ENCODE measurements around the gene GABBR1.

Gene GABBR1

DNA sequence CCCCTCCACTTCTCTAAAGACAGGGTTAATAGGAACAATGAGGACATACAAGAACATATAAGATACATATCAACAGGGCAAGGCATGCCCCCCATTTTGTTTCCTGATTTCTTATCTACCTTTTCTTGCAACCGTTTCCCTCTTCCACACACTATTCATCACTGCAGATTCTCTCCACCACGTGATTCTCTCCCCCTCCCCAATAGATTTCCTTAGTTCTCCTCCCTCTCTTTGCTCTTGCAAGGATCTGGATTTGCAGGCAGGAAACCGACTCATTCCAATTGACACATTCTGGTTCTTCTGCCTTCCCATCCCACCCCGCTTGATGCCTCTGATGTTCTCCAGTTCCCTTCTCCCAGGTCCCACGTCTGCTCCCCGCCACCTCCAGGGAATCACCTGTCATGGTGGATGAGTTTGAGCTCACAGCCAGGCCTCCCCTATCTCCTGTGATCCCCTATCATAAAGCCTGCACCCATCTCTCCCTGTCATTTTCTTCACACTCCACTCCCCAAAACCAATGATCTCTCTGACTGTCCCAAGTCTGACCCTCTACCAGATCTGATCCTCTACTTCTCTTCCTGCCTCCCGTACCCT, 7.5 kb downstream of the GABBR1 start:
- no peaks in the 10 kb centered on the region for H3K27me3 ChIP-seq (ENCODE audit: insufficient read depth, low read length)
- H3K4me3 ChIP-seq (ENCODE audit: low read length) = no peak overlapping the region
- no peak overlapping the region for H2AFZ ChIP-seq (ENCODE audit: low read depth, low read length)
- peaks cover 63% of the 10 kb centered on the region for H3K4me1 ChIP-seq (ENCODE audit: insufficient read depth, low read length)
- H3K36me3 ChIP-seq (ENCODE audit: insufficient read depth, low read length) = peaks cover 27% of the 10 kb centered on the region
- no peaks in the 10 kb centered on the region for H3K9me3 ChIP-seq (ENCODE audit: low read length)

DNA sequence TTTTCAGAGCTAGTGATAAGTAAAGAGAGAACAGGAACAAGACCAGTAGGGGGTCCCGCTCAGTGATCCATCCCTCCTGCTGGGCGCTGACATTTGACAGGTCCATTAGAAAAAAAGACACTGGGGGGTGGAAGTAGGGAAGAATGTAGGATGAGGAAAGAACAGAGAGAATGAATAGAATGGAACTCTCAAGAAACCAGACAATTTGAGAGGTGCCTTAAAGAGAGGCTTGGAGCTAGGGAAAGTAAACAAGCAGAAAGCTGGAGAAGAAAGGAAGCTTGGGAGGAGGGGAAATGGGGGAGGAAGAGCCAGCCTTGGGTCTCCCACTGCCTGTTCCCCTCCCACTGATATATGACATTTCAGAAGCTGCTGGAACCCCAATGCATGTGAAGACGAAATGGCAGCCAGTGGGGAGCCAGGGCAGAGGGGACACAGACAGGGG, 8.4 kb downstream of the GABBR1 start:
- Histone ChIP-seq H3K4me1 (ENCODE audit: insufficient read depth, low read length) (peaks cover 63% of the 10 kb centered on the region), H3K4me3 (ENCODE audit: low read length) (no peak overlapping the region)

DNA sequence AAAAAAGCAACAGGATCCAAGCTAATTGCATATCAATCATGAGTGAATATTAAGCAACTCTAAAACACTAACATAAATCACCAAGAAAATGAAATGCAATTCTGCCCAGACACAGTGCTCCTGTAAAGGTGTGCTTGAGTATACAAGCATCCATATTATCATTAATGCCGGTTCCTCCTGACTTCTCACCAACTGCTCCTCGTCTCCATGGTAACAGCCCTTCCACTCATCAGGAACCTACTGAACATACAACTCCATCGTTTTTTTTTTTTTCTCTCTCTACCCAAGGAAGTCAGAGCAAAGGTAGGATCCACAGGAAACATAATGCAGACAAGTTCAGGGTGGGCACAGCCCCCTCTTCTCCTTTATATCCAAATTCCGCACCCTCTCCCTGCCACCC, 12.4 kb downstream of the GABBR1 start:
- peaks cover 60% of the 10 kb centered on the region for H3K36me3 ChIP-seq (ENCODE audit: insufficient read depth, low read length)

More for the DNA sequence above, 8.4 kb downstream of the GABBR1 start:
- H2AFZ ChIP-seq (ENCODE audit: low read depth, low read length) = no peak overlapping the region
- H3K36me3 ChIP-seq (ENCODE audit: insufficient read depth, low read length) = peaks cover 36% of the 10 kb centered on the region
- H3K27me3 ChIP-seq (ENCODE audit: insufficient read depth, low read length) = no peaks in the 10 kb centered on the region
- no peaks in the 10 kb centered on the region for H3K9me3 ChIP-seq (ENCODE audit: low read length)

DNA sequence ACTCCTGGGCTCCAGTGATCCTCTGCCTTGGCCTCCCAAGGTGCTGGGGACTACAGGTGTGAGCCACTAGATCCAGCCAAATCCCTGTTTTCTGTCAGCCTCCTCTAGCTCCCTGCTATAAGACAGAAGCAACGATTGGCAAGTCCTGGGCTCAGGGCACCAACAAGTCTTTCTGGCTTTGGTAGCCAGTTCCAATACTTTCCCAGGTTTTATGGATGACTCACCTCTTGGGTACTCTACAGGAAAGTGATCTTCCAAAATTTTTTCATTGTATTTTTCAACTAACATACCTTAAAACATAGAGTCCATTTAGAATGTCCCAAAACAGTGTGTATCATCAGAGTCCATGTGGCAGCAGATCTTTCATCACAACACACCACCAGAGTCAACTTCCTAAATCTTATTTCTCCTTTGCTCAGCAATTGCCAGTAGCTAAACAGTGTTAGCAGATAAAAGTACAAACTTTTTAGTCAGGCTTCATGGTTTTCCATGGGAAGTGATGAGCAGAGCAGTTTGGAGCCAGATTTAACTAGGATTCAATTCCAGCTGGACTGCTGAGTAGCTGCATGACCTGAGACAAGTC, 13.3 kb downstream of the GABBR1 start:
- Histone ChIP-seq H3K9me3 (ENCODE audit: low read length) (no peaks in the 10 kb centered on the region), H3K4me3 (ENCODE audit: low read length) (no peak overlapping the region), H3K36me3 (ENCODE audit: insufficient read depth, low read length) (peaks cover 61% of the 10 kb centered on the region), H3K27me3 (ENCODE audit: insufficient read depth, low read length) (no peaks in the 10 kb centered on the region), H2AFZ (ENCODE audit: low read depth, low read length) (no peak overlapping the region), H3K4me1 (ENCODE audit: insufficient read depth, low read length) (peaks cover 33% of the 10 kb centered on the region)

More for the DNA sequence above, 12.4 kb downstream of the GABBR1 start:
- Histone ChIP-seq H3K27me3 (ENCODE audit: insufficient read depth, low read length) (no peaks in the 10 kb centered on the region), H3K4me3 (ENCODE audit: low read length) (no peak overlapping the region), H3K4me1 (ENCODE audit: insufficient read depth, low read length) (peaks cover 43% of the 10 kb centered on the region), H3K9me3 (ENCODE audit: low read length) (no peaks in the 10 kb centered on the region), H2AFZ (ENCODE audit: low read depth, low read length) (no peak overlapping the region)

DNA sequence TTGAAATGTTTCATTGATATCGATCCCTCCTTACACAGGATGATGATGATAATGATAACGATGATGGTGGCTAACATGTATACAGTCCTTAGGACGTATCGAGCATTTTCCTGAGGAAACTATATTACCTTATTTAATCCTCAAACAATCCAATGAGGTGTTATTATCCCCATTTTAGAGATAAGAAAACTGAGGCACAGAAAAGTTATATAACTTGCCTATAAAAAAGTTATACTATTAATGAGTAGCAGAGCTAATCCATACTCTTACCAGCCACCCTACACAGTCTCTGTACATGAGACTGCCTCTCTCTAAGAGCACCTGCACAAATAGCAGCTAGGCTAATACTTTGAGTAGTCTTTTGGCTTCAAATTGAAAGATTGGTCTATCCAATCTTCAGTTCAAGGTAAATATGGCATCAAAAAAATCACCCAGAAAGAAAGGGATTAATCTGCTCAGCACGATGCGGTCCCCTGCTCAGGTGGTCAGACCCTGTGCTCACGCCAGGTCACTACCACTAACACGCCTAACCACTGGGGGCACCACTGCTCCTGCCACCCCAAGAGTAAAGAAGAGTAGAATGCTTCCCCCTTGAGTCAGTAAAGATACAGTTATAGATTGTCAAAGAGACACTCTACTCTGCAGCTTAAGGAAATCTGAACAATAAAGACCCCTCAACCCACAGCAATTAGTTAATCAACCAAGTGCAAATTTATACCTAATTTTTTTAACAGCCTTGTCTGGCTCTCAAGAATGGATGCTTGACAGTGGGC, 15.0 kb downstream of the GABBR1 start:
- no peak overlapping the region for H2AFZ ChIP-seq (ENCODE audit: low read depth, low read length)
- H3K4me1 ChIP-seq (ENCODE audit: insufficient read depth, low read length) = peaks cover 17% of the 10 kb centered on the region
- no peaks in the 10 kb centered on the region for H3K9me3 ChIP-seq (ENCODE audit: low read length)
- no peaks in the 10 kb centered on the region for H3K27me3 ChIP-seq (ENCODE audit: insufficient read depth, low read length)
- peaks cover 74% of the 10 kb centered on the region for H3K36me3 ChIP-seq (ENCODE audit: insufficient read depth, low read length)
- no peak overlapping the region for H3K4me3 ChIP-seq (ENCODE audit: low read length)

DNA sequence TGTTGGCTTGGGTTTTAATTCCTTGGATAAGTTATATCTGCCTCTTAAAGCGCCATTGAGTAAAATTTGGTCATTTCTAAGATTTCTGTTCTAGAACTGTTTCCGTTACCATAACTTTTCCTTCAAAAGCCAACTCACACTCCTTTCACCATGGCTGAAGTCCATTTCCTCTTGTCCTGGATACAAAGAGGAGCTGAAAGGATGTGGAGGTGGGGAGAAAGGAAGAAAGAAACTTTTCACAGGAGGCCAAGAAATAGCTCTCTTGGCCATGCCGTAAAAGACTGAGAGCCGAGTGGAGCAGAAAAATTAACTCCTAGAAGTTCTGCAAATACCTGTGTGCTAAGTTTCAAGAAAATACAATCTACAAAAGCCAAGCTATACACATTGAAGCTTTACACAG, 21.6 kb downstream of the GABBR1 start:
- H3K27me3 ChIP-seq (ENCODE audit: insufficient read depth, low read length) = no peaks in the 10 kb centered on the region
- no peak overlapping the region for H3K4me3 ChIP-seq (ENCODE audit: low read length)
- peaks cover 2% of the 10 kb centered on the region for H3K9me3 ChIP-seq (ENCODE audit: low read length)
- peaks cover 70% of the 10 kb centered on the region for H3K36me3 ChIP-seq (ENCODE audit: insufficient read depth, low read length)
- no peak overlapping the region for H2AFZ ChIP-seq (ENCODE audit: low read depth, low read length)
- H3K4me1 ChIP-seq (ENCODE audit: insufficient read depth, low read length) = peaks cover 3% of the 10 kb centered on the region

DNA sequence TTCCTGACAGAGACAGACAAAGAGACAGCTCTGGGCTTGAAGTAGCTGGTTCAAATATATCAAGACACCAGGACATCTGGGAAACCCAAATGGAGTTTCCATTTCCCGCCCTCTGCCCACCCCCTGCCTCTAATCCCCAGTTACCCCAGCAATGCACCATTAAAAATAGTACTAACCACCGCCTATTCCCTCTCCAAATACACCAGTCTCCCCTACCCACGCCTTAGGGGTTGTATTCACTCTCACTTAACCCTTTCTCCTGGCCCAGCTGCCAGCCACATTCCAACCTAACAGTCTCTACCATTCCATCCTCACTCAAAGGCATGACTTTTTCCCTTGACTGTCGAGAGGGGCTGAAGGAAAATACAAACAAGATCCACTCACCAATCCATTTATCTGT, 22.4 kb downstream of the GABBR1 start:
- Histone ChIP-seq H3K4me1 (ENCODE audit: insufficient read depth, low read length) (peaks cover 3% of the 10 kb centered on the region), H3K4me3 (ENCODE audit: low read length) (no peak overlapping the region), H3K36me3 (ENCODE audit: insufficient read depth, low read length) (peaks cover 78% of the 10 kb centered on the region), H3K9me3 (ENCODE audit: low read length) (peaks cover 2% of the 10 kb centered on the region), H3K27me3 (ENCODE audit: insufficient read depth, low read length) (no peaks in the 10 kb centered on the region), H2AFZ (ENCODE audit: low read depth, low read length) (no peak overlapping the region)

DNA sequence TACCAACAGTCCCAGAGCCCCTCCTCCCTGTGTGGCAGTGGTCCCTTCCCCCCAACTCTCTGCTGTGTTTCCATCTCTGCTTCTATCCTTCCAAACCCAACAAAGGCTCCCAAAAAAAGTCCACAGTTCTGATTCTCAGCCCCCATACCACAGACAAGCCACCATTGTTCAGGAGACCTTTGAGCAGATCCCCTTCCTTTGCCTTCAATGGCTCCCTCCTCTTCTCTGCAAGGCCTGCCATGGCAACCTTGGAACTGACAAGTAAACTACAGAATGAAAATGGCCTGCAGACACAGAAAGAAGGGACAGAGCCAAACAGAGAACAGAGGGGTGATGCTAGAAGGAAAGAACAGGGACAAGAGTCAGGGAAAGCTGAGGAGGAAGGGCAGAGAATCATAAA, 24.9 kb downstream of the GABBR1 start:
- H3K36me3 ChIP-seq (ENCODE audit: insufficient read depth, low read length) = peaks cover 78% of the 10 kb centered on the region

DNA sequence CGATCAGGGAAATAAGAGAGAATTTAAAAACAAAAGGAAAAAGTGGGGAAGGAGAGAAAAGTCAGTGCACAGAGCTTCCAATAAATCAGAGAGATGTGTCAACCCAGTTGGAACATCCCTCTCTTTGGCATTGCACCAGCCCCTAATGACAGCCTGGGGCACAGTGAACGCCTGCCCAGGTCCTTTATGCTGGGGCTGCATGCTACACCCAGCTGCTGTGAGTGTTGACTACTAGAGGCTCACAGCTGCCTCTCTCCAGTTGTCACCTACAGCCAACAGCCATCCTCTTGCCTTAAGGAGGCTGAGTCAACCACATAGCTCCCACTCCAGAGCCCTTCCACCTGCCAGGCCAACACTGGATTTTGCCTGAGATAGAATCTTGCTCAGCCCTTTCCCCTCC, 29.1 kb downstream of the GABBR1 start:
- Histone ChIP-seq H3K36me3 (ENCODE audit: insufficient read depth, low read length) (peaks cover 66% of the 10 kb centered on the region), H2AFZ (ENCODE audit: low read depth, low read length) (no peak overlapping the region), H3K9me3 (ENCODE audit: low read length) (no peaks in the 10 kb centered on the region), H3K4me3 (ENCODE audit: low read length) (no peak overlapping the region), H3K27me3 (ENCODE audit: insufficient read depth, low read length) (no peaks in the 10 kb centered on the region), H3K4me1 (ENCODE audit: insufficient read depth, low read length) (peaks cover 12% of the 10 kb centered on the region)

More for the DNA sequence above, 24.9 kb downstream of the GABBR1 start:
- Histone ChIP-seq H3K9me3 (ENCODE audit: low read length) (peaks cover 2% of the 10 kb centered on the region), H3K4me1 (ENCODE audit: insufficient read depth, low read length) (peaks cover 9% of the 10 kb centered on the region), H2AFZ (ENCODE audit: low read depth, low read length) (no peak overlapping the region), H3K27me3 (ENCODE audit: insufficient read depth, low read length) (no peaks in the 10 kb centered on the region), H3K4me3 (ENCODE audit: low read length) (no peak overlapping the region)

DNA sequence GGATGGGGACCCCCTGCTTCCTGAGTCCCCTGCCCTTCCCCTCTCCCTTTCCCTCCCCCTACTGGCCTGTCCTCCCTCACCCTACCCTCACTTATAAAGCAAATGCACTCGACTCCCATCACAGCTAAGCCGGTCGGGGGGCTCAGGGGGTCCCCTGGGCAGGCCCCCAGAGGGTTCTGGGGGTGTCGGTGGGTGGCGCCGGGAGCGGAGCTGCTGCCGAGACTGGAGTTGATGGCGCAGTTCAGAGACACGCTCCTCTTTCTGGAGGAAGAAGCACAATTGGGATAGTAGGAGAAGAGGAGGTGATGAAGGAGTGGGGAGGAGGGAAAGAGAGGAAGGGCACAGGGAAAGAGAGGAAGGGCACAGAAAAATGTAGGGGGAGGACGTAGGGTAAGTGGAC, 29.5 kb downstream of the GABBR1 start:
- Histone ChIP-seq H2AFZ (ENCODE audit: low read depth, low read length) (no peak overlapping the region), H3K4me1 (ENCODE audit: insufficient read depth, low read length) (peaks cover 12% of the 10 kb centered on the region), H3K36me3 (ENCODE audit: insufficient read depth, low read length) (peaks cover 61% of the 10 kb centered on the region), H3K9me3 (ENCODE audit: low read length) (no peaks in the 10 kb centered on the region), H3K4me3 (ENCODE audit: low read length) (no peak overlapping the region), H3K27me3 (ENCODE audit: insufficient read depth, low read length) (no peaks in the 10 kb centered on the region)

DNA sequence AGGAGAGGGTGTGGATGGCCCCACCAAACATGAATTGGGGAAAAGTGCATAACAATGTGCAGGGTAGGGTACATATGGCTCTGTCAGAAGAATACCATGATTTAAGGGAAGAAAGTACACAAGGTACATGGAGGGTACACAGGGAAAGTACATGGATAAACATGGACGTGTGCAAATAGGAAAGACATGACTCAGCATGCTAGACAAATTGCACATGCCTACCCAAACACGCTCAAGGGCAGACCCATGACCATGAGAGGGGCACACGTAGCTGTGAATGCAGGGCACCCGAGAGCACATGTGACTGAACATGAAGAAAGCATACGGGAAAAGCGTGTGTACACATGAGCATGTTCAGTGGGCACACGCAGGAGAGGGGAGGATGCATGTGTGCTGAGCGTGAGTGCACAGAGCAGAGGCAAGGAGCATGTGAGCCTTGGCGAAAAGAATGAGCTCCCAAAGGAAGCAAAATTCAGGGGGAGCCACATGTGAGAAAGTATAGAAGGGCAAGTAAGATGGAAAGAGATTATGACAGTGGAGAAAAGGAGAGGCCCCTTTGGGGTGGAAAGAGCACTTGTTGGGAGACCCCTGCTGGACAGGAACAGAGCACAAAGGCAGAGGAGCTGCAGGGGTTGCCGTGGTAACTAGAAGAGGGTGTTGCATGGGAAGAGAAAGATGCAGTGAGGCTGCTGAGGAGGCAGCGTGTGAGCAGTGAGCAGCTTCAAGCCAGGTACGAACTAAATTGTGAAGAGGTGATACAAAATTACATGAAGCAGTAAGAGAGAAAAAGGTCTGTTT, 30.2 kb downstream of the GABBR1 start:
- Histone ChIP-seq H3K4me1 (ENCODE audit: insufficient read depth, low read length) (peaks cover 12% of the 10 kb centered on the region), H3K4me3 (ENCODE audit: low read length) (no peak overlapping the region), H3K27me3 (ENCODE audit: insufficient read depth, low read length) (no peaks in the 10 kb centered on the region), H2AFZ (ENCODE audit: low read depth, low read length) (no peak overlapping the region), H3K9me3 (ENCODE audit: low read length) (no peaks in the 10 kb centered on the region), H3K36me3 (ENCODE audit: insufficient read depth, low read length) (peaks cover 56% of the 10 kb centered on the region)

DNA sequence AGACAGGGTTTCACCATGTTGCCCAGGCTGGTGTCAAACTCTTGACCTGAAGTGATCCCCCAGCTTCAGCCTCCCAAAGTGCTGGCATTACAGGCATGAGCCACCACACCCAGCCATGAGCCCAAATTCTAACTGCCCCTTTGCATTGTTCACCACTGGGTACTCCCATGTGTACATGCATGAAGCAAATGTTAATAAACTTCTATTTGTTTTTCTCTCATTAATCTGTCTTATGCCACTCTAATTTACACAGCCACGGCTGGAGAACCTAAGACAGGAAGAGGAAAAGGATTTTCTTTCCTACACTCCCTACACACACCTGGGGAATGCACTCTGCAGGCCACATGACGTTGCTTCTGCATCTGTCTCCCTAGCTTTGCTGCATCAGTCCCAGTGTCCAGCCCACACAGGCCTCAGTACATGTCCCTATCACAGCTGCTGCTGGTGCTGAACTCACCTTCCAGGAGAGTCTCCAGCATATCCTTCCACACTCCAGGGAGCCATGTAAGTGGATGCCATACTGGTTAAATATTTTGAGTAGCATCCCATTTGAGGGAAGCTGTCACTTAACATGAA, 34.7 kb downstream of the GABBR1 start:
- H3K36me3 ChIP-seq (ENCODE audit: insufficient read depth, low read length) = peaks cover 17% of the 10 kb centered on the region
- H3K9me3 ChIP-seq (ENCODE audit: low read length) = no peaks in the 10 kb centered on the region
- H3K4me1 ChIP-seq (ENCODE audit: insufficient read depth, low read length) = peaks cover 7% of the 10 kb centered on the region
- H3K4me3 ChIP-seq (ENCODE audit: low read length) = no peak overlapping the region
- H2AFZ ChIP-seq (ENCODE audit: low read depth, low read length) = no peak overlapping the region
- H3K27me3 ChIP-seq (ENCODE audit: insufficient read depth, low read length) = no peaks in the 10 kb centered on the region
